Muscle layer of colon (tissue), 2 donors: ENCODE measurements around the gene SNAI3.

Experiments
- H3K27ac ChIP-seq: one replicate; pipeline ENCODE4 v1.7.0; 2013; ENCODE audit warnings: low read depth, mild to moderate bottlenecking, low read length, moderate library complexity
- H3K27me3 ChIP-seq, 2 donors: one replicate each; pipeline ENCODE4 v1.7.0; 2013; ENCODE audit warnings: low read length in 2 of 2, mild to moderate bottlenecking in 2 of 2; ENCODE audit not compliant: insufficient read depth in 2 of 2, control insufficient read depth in 1 of 2
- H3K36me3 ChIP-seq: one replicate; pipeline ENCODE4 v1.7.0; 2013; ENCODE audit warnings: mild to moderate bottlenecking, low read length; ENCODE audit not compliant: insufficient read depth
- H3K4me1 ChIP-seq: one replicate; pipeline ENCODE4 v1.7.0; 2013; ENCODE audit warnings: mild to moderate bottlenecking, low read length; ENCODE audit not compliant: insufficient read depth
- H3K4me3 ChIP-seq, 2 donors: one replicate each; pipeline ENCODE4 v1.7.0; 2013; ENCODE audit warnings: low read length in 2 of 2, low read depth in 1 of 2, mild to moderate bottlenecking in 1 of 2, moderate library complexity in 1 of 2
- H3K9ac ChIP-seq: one replicate; pipeline ENCODE4 v1.7.0; 2013; ENCODE audit warnings: low read length
- H3K9me3 ChIP-seq: one replicate; pipeline ENCODE4 v1.7.0; 2013; ENCODE audit warnings: mild to moderate bottlenecking, low read length
- donor health status: abdominal sarcoma.
- donor health status: Adenocarcinoma of cecum.

Gene SNAI3

DNA sequence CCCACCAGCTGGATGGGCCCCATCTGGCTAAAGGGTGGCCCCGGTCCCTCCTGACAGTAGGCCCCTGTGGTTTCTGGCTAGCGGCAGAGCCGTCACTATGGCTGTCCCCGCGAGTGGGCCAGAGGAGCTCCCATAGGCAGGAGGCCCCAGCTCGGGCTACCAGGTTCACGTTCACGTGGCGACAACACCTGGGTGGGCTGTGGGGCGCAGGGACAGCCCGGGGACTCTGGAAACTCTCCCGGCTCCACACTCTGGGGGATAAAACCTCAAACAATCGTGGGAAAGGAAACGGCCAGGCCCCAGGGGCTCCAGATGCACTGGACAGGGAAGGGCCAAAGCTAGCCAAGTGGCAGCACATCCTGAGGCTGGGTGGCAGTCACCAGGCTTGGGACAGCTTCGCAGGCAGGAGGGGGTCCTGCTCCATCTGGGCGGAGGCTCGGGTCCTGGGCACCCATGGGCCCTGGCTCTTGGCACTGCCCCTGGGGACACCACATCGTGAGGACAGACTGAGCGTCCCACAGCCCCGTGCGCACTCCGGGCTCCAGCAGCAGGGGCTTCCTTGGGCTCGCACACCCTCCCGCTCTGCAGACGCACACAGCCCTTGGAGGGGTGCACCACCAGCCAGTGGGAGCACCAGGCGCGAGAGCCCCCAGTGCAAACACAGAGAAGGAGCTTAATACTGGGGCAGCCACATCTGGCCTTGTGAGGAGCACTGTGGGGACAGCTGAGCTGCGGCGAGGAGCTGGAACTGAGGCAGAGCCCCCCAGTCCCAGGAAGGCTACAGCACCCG, 15.5 kb upstream of the SNAI3 start:
- Histone ChIP-seq H3K36me3 (peaks cover 15% of the 10 kb centered on the region), H3K4me1 (peaks cover 12% of the 10 kb centered on the region), H3K27me3 (no peaks in the 10 kb centered on the region), H3K27ac (no peak overlapping the region), H3K4me3 (no peak overlapping the region), H3K9ac (no peak overlapping the region), H3K9me3 (no peaks in the 10 kb centered on the region)

DNA sequence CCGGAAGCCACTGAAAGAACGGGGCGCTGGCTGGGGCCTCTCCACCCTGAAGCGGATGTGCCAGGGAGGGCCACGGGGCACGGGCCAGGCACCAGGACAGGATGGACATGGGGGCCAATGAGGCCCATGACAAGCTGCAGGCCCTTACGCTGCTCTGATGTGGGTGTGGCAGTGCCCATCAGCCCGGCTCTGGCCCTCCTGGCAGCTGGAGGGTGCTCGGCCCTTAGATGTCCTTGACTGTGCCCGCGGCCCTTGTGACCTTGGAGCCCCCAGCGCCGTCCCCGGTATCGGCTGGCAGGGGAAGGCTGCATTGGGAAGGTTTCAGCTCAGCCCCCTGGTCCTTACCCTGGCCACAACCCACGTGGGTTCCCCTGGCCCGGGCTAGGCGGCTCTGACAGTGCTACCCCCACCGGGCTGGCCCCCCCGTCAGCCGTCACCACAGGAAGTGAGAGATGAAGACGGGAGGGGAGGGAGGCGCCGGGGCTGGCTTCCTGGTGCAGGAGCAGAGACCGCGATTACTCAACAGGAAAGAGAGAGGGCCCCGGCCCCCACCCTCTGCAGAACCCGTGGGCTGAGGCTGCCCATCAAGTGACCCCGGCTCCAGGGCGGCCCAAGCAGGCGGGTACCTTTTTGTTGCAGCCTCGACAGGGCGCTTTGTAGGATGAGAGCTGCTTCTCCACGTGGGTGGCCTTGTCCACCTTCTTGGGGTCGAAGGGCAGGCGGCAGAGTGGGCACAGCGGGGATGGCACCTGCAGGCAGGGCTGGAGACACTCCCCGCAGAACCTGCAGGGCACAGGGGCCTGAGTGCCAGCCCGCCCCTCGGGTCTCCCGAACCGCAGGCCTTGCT, 14.6 kb upstream of the SNAI3 start:
- H3K4me3 ChIP-seq = no peak overlapping the region
- no peak overlapping the region for H3K27ac ChIP-seq
- peaks cover 11% of the 10 kb centered on the region for H3K4me1 ChIP-seq
- H3K9ac ChIP-seq = no peak overlapping the region
- no peaks in the 10 kb centered on the region for H3K27me3 ChIP-seq
- no peaks in the 10 kb centered on the region for H3K9me3 ChIP-seq
- peaks cover 15% of the 10 kb centered on the region for H3K36me3 ChIP-seq

DNA sequence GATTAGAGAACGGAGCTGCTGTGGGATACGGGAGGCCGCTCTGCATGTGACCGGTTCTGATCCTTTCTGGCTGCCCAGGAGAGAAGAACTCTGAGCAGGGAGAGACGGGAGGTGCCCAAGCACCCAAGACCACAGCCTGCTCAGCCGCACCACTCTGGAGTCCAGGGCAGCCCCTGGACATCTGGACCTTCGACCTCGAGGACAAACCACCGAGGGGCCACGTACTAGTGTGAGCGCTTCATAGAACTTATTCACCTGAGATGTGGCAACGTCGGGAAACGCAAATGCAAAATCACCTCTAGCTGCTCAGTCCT, 14.0 kb upstream of the SNAI3 start:
- H3K9me3 ChIP-seq = no peaks in the 10 kb centered on the region
- no peaks in the 10 kb centered on the region for H3K27me3 ChIP-seq
- H3K4me1 ChIP-seq = peaks cover 8% of the 10 kb centered on the region
- peaks cover 15% of the 10 kb centered on the region for H3K36me3 ChIP-seq
- no peak overlapping the region for H3K9ac ChIP-seq
- no peak overlapping the region for H3K27ac ChIP-seq
- no peak overlapping the region for H3K4me3 ChIP-seq

DNA sequence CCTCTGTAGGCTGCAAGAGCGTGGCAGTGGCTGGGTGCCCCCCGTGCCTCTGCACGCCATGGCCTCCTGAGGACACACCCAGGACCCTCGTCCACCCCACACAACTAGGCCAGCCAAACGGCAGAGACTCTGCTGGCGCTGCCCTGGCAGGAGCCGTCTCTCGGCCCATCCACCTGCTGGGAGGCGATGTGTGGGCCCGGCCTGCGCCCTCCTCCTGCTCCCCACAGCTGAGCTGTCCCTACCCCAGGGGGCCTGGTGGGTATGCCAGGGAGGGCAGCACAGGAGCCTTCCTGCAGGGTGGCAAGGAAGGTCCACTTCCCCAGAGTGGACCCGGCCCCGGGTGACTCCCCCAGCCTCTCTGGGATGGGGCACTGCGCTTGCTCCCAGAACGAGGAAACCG, 12.9 kb upstream of the SNAI3 start:
- Histone ChIP-seq H3K9ac (no peak overlapping the region), H3K4me1 (no peaks in the 10 kb centered on the region), H3K36me3 (peaks cover 15% of the 10 kb centered on the region), H3K4me3 (no peak overlapping the region), H3K27me3 (no peaks in the 10 kb centered on the region), H3K27ac (no peak overlapping the region), H3K9me3 (no peaks in the 10 kb centered on the region)

DNA sequence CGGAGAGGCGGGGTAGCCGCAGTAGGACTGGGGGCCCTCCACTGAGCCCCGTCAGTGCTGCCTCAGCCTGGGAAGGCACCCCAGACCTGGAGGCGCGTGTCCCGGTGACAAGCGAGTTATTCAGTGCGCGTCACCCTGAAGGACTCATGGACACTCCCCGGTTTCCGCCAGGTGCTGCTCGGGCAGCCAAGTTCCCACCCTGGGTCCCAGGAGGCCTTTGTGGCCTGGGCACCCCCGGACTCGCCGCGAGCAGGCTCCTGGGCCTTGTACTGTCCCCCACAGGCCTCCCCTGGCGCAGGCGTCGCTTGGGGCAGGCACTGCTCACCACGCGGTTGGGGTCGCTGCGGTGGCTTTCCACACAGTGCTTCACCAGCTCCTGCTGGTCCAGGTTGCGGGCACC, 12.3 kb upstream of the SNAI3 start:
- H3K9me3 ChIP-seq = no peaks in the 10 kb centered on the region
- no peaks in the 10 kb centered on the region for H3K4me1 ChIP-seq
- no peak overlapping the region for H3K27ac ChIP-seq
- no peak overlapping the region for H3K4me3 ChIP-seq
- peaks cover 15% of the 10 kb centered on the region for H3K36me3 ChIP-seq
- no peaks in the 10 kb centered on the region for H3K27me3 ChIP-seq
- H3K9ac ChIP-seq = no peak overlapping the region

DNA sequence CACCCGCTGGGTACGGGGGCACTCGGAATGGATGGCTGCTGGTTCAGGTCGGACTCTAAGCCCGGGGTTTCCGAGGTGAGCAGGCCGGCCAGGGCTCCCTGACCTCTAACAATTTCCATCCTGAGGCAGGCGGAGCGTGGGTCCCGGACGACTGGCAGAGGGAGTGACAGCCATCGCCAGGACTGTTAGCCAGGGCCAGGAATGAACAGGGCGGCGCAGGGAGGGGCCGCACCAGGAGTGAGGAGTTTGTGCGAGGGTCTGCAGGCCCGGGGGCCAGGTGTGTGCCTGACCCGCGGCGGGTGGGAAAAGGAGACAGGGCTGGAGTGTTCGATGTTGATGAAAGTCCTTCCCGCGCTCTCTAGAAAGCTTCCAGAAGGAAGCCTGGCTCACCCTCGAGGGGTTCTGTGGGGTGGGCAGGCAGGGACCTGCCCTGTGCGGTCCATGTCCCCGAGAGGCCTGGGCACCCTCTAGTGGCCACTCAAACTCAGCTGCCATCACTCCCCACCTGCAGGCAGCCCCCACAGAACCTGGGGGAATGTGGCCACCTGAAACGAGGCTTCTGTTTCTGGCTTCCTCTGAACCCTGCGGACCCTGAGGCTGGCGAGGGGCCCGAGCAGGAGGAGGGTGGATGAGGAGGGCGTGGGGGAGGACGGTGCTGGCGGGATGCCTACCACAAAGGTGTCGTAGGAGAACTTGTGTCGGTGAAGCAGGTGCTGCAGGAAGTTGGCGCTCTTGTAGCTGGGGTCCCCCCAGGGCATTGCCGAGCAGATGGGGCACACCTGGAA, 11.7 kb upstream of the SNAI3 start:
- peaks cover 15% of the 10 kb centered on the region for H3K36me3 ChIP-seq
- H3K9ac ChIP-seq = no peak overlapping the region
- no peaks in the 10 kb centered on the region for H3K4me1 ChIP-seq
- no peak overlapping the region for H3K27ac ChIP-seq
- no peak overlapping the region for H3K4me3 ChIP-seq
- no peaks in the 10 kb centered on the region for H3K27me3 ChIP-seq
- H3K9me3 ChIP-seq = no peaks in the 10 kb centered on the region

DNA sequence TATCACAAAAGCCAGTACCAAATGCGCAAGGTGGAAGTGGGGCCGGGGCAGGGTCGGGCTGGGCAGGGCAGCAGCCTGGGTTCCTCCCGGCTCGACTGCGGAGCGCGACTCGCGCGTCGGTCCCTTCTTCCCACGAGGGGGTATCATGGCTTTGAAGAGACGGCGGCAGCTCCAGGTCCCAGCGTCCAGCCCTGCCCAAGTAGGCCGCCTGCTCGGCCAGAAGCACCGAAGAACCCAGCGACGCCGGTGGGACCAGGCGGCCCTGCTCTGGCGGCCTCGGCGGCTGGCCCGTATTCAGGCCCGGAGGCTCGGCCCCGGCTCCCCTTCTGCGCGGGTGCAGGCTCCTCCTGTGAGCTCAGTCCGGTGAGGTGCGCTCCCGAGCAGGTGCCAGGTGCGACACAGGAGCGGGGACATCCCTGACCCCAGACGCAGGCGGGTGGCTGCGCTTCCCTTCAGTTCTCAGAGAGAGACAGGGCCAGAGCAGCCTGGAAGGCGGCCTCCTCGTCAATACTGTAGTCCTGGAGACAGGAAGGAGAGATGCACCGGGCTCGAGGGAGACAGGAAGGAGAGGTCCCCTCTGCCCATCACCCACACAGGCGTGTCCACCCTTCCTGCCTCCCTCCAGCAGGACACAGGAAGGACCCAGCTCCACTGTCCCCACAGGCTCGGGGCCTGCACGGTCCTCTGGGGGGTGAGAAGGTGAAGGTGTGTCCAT, 11.0 kb upstream of the SNAI3 start:
- Histone ChIP-seq H3K4me1 (no peaks in the 10 kb centered on the region), H3K9me3 (no peaks in the 10 kb centered on the region), H3K9ac (no peak overlapping the region), H3K36me3 (peaks cover 15% of the 10 kb centered on the region), H3K4me3 (no peak overlapping the region), H3K27me3 (no peaks in the 10 kb centered on the region), H3K27ac (no peak overlapping the region)

DNA sequence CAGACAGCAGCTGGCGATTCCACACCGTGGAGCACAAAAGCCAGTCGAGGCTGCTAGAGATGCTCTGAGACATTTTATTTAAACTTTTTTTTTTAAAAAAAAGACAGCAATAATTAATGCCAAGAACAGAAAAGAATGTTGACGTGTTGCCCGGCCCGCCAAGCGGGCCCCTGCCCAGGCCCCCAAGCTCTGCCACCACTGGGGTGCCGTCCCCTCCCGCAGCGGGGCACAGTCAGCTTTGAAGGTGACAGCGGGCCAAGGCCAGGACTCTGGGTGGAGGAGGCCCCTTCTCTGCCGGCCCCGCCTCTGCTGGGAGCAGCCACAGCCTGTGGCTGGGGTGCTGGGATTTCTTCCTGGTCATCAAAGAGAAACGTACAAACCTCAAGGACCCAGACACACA, 10.1 kb upstream of the SNAI3 start:
- no peak overlapping the region for H3K9ac ChIP-seq
- no peaks in the 10 kb centered on the region for H3K9me3 ChIP-seq
- H3K36me3 ChIP-seq = peaks cover 15% of the 10 kb centered on the region
- no peak overlapping the region for H3K4me3 ChIP-seq
- no peak overlapping the region for H3K27ac ChIP-seq
- H3K27me3 ChIP-seq = peaks cover 0 to 2% of the 10 kb centered on the region in 2 donors
- H3K4me1 ChIP-seq = no peaks in the 10 kb centered on the region

DNA sequence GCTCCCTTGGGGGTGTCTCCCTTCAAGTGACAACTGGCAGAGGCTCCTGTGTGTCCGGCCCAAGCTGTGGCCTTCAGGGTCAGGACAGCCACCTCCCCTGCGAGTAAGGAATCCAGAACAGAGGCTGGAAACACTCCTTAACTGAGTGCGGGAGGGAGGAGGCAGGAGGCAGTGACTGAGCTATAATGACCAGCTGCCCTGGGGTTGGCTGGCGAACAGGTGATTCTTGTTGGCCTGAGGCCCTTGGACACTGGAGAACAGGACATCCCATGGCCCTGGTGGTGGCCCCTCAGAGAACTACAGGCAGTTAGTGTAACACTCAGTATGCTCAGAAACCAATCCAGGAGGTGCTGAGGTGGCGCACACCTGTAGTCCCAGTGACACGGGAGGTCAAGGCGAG, 9.4 kb upstream of the SNAI3 start:
- Histone ChIP-seq H3K27ac (no peak overlapping the region), H3K4me1 (no peaks in the 10 kb centered on the region), H3K9me3 (no peaks in the 10 kb centered on the region), H3K36me3 (peaks cover 15% of the 10 kb centered on the region), H3K4me3 (no peak overlapping the region), H3K9ac (no peak overlapping the region), H3K27me3 (peaks cover 0 to 9% of the 10 kb centered on the region in 2 donors)

DNA sequence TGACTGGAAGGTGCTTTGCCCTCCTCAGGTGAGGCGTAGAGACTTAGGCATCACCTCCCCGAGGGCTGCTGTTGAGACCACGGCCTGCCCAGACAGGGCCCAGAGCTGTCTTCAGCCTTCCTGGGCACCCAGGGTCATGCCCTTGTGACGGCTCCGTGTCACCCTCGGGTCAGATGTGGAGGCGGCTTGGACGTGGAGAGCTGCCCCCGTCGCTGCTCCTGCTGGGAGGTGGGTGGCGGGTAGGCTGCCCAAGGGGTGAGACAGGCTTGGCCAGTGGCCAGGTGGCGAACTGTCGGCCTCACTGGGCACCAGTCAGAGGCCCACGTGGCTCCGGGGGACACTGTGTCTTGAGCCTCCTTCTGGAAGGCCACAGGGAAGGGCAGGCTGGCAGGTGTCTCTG, 8.9 kb upstream of the SNAI3 start:
- Histone ChIP-seq H3K9me3 (no peaks in the 10 kb centered on the region), H3K27ac (no peak overlapping the region), H3K27me3 (peaks cover 3 to 14% of the 10 kb centered on the region in 2 donors), H3K36me3 (peaks cover 15% of the 10 kb centered on the region), H3K4me1 (no peaks in the 10 kb centered on the region), H3K4me3 (no peak overlapping the region), H3K9ac (no peak overlapping the region)
